GM19372 (cell line): Measurements from ENCODE around the gene GNGT2.
"Not testable (repeated sequence)": the region's sequence is repeated elsewhere in the genome, so short reads cannot be mapped to it uniquely, and the experiment has no call there.

Experiments used
- ATAC-seq: cut with Tn5 transposase; IDR thresholded peaks from one replicate; pipeline ENCODE4 v1.9.1; 2021; ENCODE audit warnings: mild to moderate bottlenecking, low read depth, moderate library complexity; ENCODE audit not compliant: unreplicated experiment

Gene GNGT2

GRCh38 chr17:49180998-49181635, 29.3 kb downstream of the GNGT2 start:
- no peak for ATAC-seq

DNA sequence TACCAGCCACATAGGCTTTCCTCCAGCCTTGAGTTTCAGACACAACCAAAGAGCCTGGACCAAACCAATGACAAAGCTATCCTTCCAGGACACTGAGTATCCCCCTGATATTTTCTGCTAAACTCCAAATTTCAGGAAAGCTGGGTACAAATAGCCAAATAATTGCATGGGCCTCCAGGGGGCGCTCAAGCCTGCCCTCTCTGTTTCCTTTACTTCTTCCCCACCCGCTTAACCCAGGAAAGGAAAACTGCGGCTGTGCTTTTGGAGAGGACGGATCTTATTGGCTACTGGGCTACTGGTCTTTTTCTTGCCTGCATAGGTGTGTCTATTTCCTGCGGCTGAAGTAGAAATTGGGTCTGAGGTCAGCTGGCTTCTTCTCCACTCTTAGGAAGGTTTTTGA, 30.1 kb downstream of the GNGT2 start:
- no peak for ATAC-seq

- ATAC-seq, result not testable (repeated sequence)
These were observed 34.4 kb downstream of the GNGT2 start for GRCh38 chr17:49175978-49176377.

DNA sequence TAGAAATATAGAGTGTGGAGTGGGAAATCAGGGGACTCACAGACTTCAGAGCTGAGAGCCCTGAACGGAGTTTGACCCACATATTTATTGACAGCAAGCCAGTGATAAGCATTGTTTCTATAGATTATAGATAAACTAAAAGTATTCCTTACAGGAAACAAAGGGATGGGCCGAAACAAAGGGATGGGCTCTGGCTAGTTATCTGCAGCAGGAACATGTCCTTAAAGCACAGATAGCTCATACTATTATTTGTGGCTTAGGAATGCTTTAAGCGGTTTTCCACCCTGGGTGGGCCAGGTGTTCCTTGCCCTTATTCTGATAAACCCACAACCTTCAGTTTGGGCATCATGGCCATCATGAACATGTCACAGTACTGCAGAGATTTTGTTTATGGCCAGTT, 39.7 kb downstream of the GNGT2 start:
- not testable (repeated sequence) for ATAC-seq

- ATAC-seq, result no peak
These were observed 40.2 kb downstream of the GNGT2 start for GRCh38 chr17:49170216-49170615.

GRCh38 chr17:49168706-49169105, 41.7 kb downstream of the GNGT2 start:
- ATAC-seq, result no peak

DNA sequence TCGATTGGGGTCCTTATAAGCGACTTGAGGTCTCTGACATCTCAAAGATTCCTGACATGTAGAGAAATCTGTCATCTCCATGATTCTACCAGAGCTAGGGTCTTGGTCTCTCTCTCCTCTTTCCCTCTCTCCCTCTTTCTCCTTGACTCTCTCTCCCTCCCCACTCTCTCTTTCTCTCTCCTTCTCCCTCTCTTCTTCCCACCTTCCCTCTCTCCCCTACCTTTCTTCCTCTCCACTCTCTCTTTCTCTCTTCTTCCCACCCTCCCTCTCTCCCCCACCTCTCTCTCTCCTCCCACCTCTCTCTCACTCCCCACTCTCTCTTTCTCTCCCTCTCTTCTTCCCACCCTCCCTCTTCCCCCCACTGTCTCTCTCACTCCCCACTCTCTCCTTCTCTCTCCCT, 45.2 kb downstream of the GNGT2 start:
- ATAC-seq, result no peak

GRCh38 chr17:49162866-49163265, 47.5 kb downstream of the GNGT2 start:
- no peak for ATAC-seq

GRCh38 chr17:49157784-49158183, 52.6 kb downstream of the GNGT2 start:
- no peak for ATAC-seq

GRCh38 chr17:49156256-49156655, 54.1 kb downstream of the GNGT2 start:
- no peak for ATAC-seq
